Sigmoid colon (tissue), 7 donors: ENCODE data around the gene CDK13. TPM values are rescaled to one million over a fixed set of nuclear protein-coding genes. Genes with fewer than 3 reads are reported as not detected.

Experiments
- polyA plus RNA-seq, 3 donors: library from polyadenylated mRNA; stranded (reverse); fragments of 200-250 nt; gene quantifications; one replicate each; pipeline ENCODE4 v1.2.3, GENCODE V29; 2013
- small RNA-seq, 3 donors: library from RNA; depleted of rRNA; stranded (forward); fragments of <200 nt; gene quantifications; one replicate each; pipeline ENCODE3, GENCODE V24; 2016
- total RNA-seq, 4 donors: library from RNA; depleted of rRNA; stranded (reverse); fragments of >200 nt; gene quantifications; one replicate each; pipeline ENCODE4 v1.1.0, GENCODE V29; 2016
- donor health status: healthy with polysubstance abuse.
- donor health status: Bipolar disorder and iron deficiency.
- donor health status: healthy.

The CDK13 gene
- total and polyA plus RNA-seq, 7 donors: 8.4 to 80.0 (median 63.8) TPM

Small RNA genes lying within 50 kb of the gene (small RNA-seq; reads per million reads assigned to genes)
- gene AC006023.1 (0 reads per million in 3 donors), gene AC006023.2 (0 reads per million in 3 donors)

Other genes starting within 250 kb of the CDK13 start
- gene MPLKIP, start 184.4 kb downstream of the CDK13 start, total RNA-seq: 10 to 100 TPM; 26.9 to 43.1 (median 31.8) TPM
- gene MPLKIP, start 184.4 kb downstream of the CDK13 start, polyA plus RNA-seq: 10 to 100 TPM; 46.3 to 70.5 (median 54.7) TPM
- gene SUGCT, start 184.7 kb downstream of the CDK13 start, total RNA-seq: 10 to 100 TPM in 1 of 4 donors, 1 to 10 TPM in 3; 2.3 to 14.0 (median 4.2) TPM
- 10 to 100 TPM in 2 of 3 donors, 1 to 10 TPM in 1; 6.3 to 25.9 (median 16.8) TPM for gene SUGCT, start 184.7 kb downstream of the CDK13 start, polyA plus RNA-seq